Measurements from ENCODE around the gene RNF175. TPM values are rescaled to one million over a fixed set of nuclear protein-coding genes. Genes with fewer than 3 reads are reported as not detected.
"Not testable (repeated sequence)": the region's sequence is repeated elsewhere in the genome, so short reads cannot be mapped to it uniquely, and the experiment has no call there.

The RNF175 gene
- total RNA-seq, 1 donor from 2014 or later, result 2.2 TPM

GRCh38 chr4:153676486-153676885 lies 83.3 kb downstream of the RNF175 start:
- Histone ChIP-seq H3K36me3 (no peaks in the 10 kb centered on the region), H3K27ac (no peak overlapping the region), H3K27me3 (no peaks in the 10 kb centered on the region), H3K9me3 (peaks cover 5% of the 10 kb centered on the region), H3K4me3 (no peak overlapping the region), H3K4me1 (no peaks in the 10 kb centered on the region)
- intact Hi-C loops (cut with DNase I), result no loop called here
- no peak for DNase-seq (ENCODE audit: extremely low spot score in 2 of 2)
- TF ChIP-seq POLR2AphosphoS5 (IDR thresholded peaks at IDR 0.05; ENCODE audit: insufficient read depth in 1 of 2, low read depth in 1 of 2), result no peak
- no peak for TF ChIP-seq CTCF (IDR thresholded peaks at IDR 0.05)
- TF ChIP-seq POLR2A (IDR thresholded peaks at IDR 0.05), result no peak

GRCh38 chr4:153669838-153670237 lies 90.0 kb downstream of the RNF175 start:
- no peaks in the 10 kb centered on the region for H3K36me3 ChIP-seq
- DNase-seq (ENCODE audit: extremely low spot score in 2 of 2), result no peak
- H3K27ac ChIP-seq, result no peak overlapping the region
- H3K9me3 ChIP-seq, result no peaks in the 10 kb centered on the region
- intact Hi-C loops (cut with DNase I), result no loop called here
- TF ChIP-seq POLR2AphosphoS5 (IDR thresholded peaks at IDR 0.05; ENCODE audit: insufficient read depth in 1 of 2, low read depth in 1 of 2) (no peak), CTCF (IDR thresholded peaks at IDR 0.05) (no peak), POLR2A (IDR thresholded peaks at IDR 0.05) (no peak)
- no peaks in the 10 kb centered on the region for H3K4me1 ChIP-seq
- H3K4me3 ChIP-seq, result no peak overlapping the region
- no peaks in the 10 kb centered on the region for H3K27me3 ChIP-seq

- TF ChIP-seq POLR2A (IDR thresholded peaks at IDR 0.05) (no peak), POLR2AphosphoS5 (IDR thresholded peaks at IDR 0.05; ENCODE audit: insufficient read depth in 1 of 2, low read depth in 1 of 2) (no peak), CTCF (IDR thresholded peaks at IDR 0.05) (no peak)
- no peaks in the 10 kb centered on the region for H3K9me3 ChIP-seq
- H3K27ac ChIP-seq, result no peak overlapping the region
- no peaks in the 10 kb centered on the region for H3K27me3 ChIP-seq
- no peaks in the 10 kb centered on the region for H3K36me3 ChIP-seq
- no peaks in the 10 kb centered on the region for H3K4me1 ChIP-seq
- H3K4me3 ChIP-seq, result no peak overlapping the region
- intact Hi-C loops (cut with DNase I), result no loop called here
- DNase-seq (ENCODE audit: extremely low spot score in 2 of 2), result no peak
These were observed 91.2 kb downstream of the RNF175 start for GRCh38 chr4:153668647-153669046.

- intact Hi-C loops (cut with DNase I); H3K36me3 ChIP-seq: not testable (repeated sequence)
These were observed 93.3 kb downstream of the RNF175 start for GRCh38 chr4:153666505-153666904.

GRCh38 chr4:153663667-153664066 lies 96.2 kb downstream of the RNF175 start:
- no peak for DNase-seq (ENCODE audit: extremely low spot score in 2 of 2)
- Histone ChIP-seq H3K36me3 (no peaks in the 10 kb centered on the region), H3K4me1 (no peaks in the 10 kb centered on the region), H3K4me3 (no peak overlapping the region), H3K27me3 (no peaks in the 10 kb centered on the region), H3K9me3 (no peaks in the 10 kb centered on the region), H3K27ac (no peak overlapping the region)
- intact Hi-C loops (cut with DNase I), result no loop called here
- no peak for TF ChIP-seq POLR2AphosphoS5 (IDR thresholded peaks at IDR 0.05; ENCODE audit: insufficient read depth in 1 of 2, low read depth in 1 of 2)

More at GRCh38 chr4:153666505-153666904, 93.3 kb downstream of the RNF175 start:
- H3K4me3 ChIP-seq; H3K27me3 ChIP-seq; H3K4me1 ChIP-seq; H3K27ac ChIP-seq; DNase-seq (ENCODE audit: extremely low spot score in 2 of 2); H3K9me3 ChIP-seq: not testable (repeated sequence)

- no peak for DNase-seq (ENCODE audit: extremely low spot score in 2 of 2)
- H3K4me1 ChIP-seq, result no peaks in the 10 kb centered on the region
- H3K27me3 ChIP-seq, result no peaks in the 10 kb centered on the region
- H3K27ac ChIP-seq, result no peak overlapping the region
- no peak overlapping the region for H3K4me3 ChIP-seq
- no peak for TF ChIP-seq CTCF (IDR thresholded peaks at IDR 0.05)
- intact Hi-C loops (cut with DNase I), result no loop called here
- no peaks in the 10 kb centered on the region for H3K9me3 ChIP-seq
- no peaks in the 10 kb centered on the region for H3K36me3 ChIP-seq
These were observed 97.9 kb downstream of the RNF175 start for GRCh38 chr4:153661908-153662307.
